ENCODE data around the gene SKOR1. TPM values are rescaled to one million over a fixed set of nuclear protein-coding genes. Genes with fewer than 3 reads are reported as not detected.

SKOR1 gene
- total RNA-seq, 1 experiment from 2014 or later, result not detected

DNA sequence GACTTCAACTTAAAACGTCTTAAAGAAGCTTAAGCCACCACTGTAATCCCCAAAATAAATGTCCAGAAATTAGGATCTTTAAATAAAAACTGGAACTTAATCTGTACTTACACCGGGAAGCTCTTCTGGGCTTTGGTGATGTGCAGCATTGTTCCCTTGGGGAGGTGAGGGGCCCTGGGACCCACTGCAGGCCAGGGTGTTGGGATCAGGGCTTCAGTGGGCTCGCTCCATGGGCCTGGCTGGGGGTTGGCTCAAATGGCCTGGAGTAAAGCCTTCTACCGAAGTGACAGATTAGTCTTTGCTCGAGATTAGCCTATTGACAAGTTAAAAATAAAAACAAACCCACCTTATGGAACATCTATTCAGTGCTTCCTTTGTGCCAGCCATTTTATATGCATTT, 20.7 kb downstream of the SKOR1 start:
- DNase-seq (ENCODE audit: low read depth), result no peak

DNA sequence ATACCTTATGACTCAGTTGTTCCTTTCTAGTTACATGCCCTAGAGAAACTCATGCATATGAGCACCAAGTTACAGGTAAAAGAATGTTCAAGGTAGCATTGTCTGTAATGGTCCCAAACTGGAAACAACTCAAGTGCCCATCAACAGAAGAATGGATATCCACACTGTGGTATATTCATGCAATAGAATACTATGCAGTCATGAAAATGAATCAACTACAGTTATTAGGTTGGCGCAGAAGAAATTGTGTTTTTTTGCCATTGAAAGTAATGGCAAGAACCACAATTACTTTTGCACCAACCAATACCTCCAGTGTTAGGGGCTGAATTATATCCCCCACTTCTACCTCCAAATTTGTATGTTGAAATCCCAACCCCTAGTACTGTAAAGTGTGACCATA, 24.2 kb downstream of the SKOR1 start:
- DNase-seq (ENCODE audit: low read depth), result no peak

DNA sequence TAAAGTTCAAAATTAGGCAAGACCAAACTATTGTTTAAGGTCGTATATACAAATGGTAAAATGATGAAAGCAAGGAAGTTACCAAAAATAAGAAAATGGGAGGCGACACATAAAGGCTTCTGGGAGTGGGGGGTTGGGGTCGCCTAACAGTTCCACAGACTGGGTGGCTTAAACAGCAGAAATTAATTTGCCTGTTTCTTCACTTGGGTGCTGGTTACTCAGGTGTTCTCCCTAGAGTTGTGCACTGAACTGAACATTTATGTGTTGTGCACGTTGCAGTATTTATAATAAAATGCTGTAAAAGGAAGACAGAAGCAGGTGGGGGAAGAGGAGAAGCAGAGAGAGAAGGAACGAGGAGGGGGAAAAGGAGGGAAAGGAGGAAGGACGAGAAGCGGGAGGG, 25.0 kb downstream of the SKOR1 start:
- DNase-seq (ENCODE audit: low read depth), result no peak

DNA sequence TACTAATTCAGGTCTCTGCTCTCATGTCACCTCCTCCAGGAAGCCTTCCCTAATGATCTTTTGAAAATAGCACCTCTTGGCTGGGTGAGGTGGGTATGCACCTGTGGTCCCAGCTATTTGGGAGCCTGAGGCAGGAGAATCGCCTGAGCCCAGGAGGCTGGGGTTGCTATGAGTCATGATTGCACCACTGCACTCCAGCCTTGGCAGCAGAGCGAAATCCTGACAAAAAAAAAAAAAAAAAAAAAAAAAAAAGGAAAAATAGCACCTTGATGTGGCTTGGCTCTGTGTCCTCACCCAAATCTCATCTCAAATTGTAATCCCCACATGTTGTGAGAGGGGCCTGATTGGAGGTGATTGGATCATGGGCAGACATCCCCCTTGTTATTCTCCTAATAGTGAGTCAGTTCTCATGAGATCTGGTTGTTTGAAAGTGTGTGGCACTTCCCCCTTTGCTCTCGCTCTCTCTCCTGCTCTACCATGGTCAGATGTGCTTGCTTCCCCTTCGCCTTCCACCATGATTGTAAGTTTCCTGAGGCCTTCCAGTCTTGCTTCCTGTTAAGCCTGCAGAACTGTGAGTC, 25.8 kb downstream of the SKOR1 start:
- DNase-seq (ENCODE audit: low read depth), result peak; percentile 63

DNA sequence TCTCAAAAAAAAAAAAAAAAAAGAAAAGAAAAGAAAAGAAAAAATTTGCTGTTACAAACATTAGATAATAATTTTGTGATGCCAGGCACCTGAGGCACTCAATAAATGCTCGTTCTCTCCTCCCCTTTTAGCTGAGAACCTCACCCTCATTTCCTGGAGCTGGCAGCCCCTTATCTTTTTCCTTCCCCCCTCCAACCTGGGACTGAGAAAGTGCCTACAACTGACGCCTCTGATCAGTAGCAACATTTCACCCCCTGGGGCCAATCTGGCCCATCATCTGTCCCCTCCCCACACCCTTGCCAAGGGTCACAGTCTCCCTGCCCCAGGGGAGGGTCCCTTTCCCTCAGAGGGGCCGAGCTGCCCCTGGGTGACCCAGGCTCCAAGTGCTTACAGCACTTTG, 27.1 kb downstream of the SKOR1 start:
- no peak for DNase-seq (ENCODE audit: low read depth)

DNA sequence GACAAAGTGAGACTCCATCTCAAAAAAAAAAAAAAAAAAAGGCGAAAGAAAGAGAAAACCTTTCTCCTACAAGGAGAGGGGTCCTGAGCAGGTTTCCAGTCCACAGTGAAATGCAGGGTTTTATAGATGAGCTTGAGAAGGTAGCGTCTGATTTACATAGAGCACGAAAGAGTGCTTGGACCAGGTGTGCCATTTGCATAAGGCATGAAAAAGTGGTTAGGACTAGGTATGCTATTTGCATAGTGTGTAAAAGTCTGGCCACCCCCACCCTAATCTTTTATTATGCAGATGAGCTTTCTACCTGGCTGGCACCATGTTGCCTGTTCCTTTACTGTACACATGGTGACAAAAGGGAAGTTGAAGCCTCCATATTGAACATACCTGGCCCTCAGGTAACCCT, 28.1 kb downstream of the SKOR1 start:
- no peak for DNase-seq (ENCODE audit: low read depth)

DNA sequence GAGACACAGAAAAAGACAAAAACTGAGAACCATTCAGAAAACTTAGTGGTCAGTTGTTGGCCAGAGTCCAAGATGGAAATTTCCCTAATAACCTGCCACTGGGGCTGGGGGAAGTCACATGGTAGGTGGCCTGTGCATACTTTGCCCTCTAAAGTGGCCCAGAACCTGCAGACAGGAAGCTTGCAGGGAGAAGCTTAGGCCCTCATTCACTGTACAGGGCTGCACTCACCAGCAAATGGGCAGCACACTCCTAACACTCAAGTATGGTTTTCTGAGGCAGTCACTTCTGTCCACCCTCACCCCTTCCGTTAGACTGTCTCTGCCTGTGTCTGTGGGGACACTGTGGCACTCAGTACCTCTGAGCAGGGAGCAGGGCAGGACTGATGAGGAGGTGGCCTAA, 29.0 kb downstream of the SKOR1 start:
- DNase-seq (ENCODE audit: low read depth), result no peak

DNA sequence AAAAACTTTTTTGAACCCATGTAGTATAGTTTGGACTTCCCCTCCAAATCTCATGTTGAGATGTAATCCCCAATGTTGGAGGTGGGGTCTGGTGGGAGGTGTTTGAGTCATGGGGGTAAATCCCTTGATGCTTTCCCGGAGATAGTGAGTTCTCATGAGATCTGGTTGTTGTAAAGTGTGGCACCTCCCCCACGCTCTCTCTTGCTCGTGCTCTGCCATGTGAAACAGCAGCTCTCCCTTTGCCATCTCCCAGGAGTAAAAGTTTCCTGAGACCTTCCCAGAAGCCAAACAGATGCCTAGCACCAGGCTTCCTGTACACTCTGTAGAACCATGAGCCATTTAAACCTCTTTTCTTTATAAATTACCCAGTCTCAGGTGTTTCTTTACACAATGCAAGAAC, 30.5 kb downstream of the SKOR1 start:
- no peak for DNase-seq (ENCODE audit: low read depth)

DNA sequence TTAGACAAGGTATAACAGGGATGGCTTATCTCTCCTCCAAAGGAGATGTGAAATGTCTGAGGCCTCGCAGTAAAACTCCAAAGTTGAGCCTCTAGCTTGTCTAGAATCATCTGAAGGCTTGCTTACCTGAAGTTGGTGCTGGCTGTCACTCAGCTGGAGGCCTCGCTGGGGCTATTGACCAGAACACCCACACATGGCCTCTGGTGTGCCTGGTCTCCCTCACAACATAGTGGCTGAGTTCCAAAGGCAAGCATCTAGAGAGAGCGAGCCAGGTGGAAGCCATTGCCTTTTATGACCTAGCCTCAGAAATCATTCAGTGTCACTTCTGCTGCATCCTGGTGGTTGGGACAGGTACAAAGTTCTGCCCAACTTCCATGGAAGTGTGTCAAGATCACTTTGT, 31.9 kb downstream of the SKOR1 start:
- no peak for DNase-seq (ENCODE audit: low read depth)

DNA sequence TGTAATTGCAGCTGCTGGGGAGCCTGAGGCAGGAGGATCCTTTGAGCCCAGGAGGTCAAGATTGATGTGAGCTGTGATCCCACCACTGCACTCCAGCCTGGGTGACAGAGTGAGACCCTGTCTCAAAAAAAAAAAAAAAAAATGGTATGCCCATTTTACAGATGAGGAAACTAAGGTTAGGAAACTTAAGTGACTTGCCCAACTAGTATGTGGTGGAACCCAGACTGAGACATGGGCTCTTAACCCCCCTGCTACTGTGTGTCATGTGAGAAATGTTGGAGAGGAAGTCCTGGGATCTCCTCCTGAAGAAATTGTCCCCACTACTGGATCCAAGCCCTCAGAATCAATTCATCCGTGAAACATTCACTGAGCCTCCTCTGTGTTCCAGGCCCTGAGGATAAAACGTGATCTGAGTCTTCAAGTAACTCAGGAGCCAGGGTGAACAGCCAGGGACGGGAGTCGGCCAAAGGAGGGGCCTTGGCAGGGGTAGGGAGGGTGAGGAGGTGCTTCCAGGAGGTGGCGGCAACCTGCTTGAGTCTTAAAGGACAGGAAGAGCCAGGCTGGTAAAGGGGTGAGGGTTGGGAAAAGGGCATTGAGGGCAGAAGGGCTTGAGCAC, 34.1 kb downstream of the SKOR1 start:
- DNase-seq (ENCODE audit: low read depth), result no peak

DNA sequence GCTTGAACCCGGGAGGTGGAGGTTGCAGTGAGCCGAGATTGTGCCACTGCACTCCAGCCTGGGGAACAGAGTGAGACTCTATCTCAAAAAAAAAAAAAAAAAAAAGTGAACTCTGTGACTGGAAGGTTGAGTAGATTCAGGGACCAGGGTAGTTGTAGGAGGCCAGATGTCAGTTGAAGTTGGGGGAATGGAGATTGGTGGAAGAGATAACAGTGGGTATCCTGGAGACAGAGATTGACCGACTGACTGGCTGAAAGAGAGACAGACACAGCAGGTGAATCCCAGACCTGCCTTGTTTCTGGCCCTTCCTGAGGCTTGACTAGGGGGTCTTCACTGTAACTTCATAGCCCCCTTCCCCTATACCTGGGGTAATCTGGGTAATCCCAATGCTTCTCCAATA, 36.7 kb downstream of the SKOR1 start:
- no peak for DNase-seq (ENCODE audit: low read depth)

DNA sequence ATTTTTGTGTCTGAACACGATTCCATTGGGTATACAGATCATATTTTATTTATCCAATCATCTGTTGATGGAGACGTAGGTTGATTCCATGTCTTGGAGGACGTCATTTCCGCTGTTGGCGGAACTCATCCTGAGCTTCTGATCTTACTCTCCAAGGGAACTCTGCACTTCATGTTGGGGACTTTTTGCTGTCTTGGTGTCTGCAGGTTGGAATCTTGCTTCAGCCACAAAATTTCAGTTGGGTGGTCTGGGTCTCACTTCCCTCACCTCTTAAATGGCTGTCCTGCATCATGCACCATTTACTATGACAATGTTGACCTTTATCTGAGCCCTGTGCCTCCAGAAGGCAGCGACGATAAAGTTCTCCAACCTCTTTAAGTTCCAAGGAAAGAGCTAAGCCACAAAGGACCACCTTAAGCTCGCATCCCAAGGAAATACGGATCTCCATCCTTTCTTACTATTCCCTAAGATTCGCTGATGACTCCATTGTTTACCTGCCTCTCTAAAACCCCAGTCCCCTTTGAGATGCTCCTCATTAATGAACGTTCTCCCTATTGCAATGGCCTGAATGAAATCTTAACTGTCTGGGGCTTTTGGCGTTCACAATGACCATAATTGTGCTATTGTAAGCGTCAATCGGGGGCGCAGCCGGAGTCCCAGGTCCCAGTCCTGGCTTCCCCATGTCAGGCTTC, 37.6 kb downstream of the SKOR1 start:
- DNase-seq (ENCODE audit: low read depth), result no peak

DNA sequence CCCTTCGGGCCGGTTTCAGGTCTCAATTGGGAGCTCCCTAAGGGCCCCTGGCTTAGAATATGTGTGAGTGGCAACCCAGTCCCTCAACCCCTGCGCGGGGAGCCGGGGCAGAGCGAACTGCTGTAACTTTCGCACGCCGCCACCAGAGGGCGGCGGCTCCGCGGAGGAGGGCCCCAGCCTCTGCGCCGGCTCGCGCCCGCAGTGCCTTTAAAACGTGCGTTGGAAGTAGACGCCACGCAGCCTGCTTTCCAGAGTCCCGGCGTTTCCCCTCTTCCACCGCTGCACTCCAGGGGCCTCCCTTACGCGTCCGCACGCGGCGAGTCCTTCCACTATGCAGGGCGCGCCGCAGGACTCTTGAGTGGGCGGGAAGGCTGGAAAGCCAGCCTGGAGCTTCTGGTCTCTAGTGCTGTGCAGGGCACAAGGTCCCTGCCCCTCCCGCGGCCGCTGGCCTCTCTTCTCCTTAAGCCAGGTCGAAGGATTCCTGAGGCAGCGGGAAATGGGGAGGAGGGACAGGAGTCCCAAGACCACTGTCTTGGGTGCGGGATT, 38.2 kb downstream of the SKOR1 start:
- DNase-seq (ENCODE audit: low read depth), result peak; percentile 65

DNA sequence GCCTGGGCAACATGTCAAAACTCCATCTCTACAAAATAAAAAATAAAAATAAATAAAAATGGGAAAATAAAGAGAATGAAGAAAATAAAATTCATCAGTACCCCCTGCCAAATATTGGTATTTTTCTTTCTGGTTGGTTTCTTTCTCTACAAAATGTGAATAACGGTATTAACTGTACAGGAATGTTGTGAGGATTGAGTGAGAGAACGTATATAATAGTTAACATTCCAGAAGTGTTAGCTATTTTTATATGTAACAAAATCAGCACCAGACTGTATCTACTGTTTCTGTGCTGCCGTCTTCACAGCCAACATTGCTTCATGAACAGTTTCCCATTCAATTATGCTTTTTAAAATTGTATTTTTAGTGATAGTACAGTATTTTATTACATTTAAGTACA, 40.0 kb downstream of the SKOR1 start:
- DNase-seq (ENCODE audit: low read depth), result no peak

DNA sequence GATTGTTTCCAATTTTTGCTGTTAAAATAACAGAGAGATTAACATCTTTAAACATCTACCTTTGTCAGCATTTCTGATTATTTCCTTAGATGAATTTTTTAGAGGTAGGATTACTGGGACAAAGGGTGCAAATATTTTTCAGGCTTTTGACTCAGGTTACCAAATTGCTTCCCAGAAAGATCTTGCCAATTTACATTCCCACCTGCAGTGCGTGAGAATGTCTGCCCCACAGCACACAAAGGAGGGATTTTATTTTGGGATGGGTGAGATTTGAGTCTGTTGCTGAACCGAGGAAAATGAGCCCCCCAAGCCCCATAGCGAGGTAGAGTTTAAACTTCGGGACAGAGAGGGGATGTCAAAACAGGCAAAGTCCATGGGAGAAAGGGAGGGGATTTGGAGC, 40.5 kb downstream of the SKOR1 start:
- no peak for DNase-seq (ENCODE audit: low read depth)

DNA sequence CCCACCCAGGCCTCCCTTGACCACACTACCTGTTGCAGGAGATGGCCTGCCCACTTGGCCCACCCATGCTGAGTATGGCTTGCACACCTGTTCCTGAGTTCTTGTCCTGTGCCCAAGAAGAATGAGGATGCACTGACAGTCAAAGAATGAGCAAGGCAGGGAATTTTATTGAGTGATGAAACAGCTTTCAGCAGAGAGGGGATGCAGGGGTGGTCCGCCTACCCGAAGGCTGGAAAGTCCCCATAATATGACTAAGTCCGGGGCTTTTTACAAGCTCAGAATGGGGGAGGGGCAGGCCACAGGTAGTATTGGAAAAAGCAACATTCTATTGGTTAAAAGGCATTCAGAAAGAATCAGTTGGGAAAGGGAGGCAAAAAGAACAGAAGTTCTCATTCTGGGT, 44.4 kb downstream of the SKOR1 start:
- DNase-seq (ENCODE audit: low read depth), result no peak

DNA sequence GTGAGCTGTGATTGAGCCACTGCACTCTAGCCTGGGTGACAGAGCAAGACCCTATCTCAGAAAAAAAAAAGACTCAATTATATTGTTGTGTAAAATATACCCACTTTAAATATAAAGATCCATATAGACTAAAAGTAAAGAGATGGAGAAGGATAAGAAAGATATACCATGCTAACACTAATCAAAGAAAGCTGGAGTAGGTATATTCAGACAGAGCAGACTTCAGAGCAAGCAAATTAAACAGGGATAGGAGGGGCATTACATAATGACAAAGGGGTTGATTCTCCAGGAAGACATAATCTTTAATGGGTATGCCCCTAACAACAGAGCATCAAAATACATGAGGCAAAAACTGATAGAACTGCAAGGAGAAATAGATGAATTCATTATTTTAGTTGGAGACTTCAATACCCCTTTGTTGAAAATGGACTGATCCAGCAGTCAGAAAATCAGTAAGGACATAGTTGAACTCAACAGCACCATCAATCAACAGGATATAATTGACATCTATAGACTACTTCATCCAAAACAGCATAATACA, 45.6 kb downstream of the SKOR1 start:
- no peak for DNase-seq (ENCODE audit: low read depth)

DNA sequence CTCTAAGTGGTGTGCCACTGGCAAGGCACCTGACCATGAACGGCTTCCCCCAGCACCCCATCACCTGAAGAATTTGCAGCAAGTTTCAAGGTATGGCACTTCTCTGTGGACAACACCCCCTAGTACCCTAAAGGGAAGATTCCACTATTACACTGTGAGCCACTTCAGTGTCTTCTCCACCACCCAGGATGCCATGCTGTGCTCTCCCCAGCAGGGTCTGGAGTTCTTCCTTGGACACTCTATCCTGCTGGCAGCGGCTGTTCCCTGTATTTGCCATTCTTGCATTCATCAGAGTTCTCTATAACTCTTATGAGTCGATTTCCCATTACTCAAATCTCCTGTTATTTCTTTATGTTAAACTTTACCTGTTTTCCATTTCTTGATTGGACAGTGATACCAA, 48.5 kb downstream of the SKOR1 start:
- no peak for DNase-seq (ENCODE audit: low read depth)

DNA sequence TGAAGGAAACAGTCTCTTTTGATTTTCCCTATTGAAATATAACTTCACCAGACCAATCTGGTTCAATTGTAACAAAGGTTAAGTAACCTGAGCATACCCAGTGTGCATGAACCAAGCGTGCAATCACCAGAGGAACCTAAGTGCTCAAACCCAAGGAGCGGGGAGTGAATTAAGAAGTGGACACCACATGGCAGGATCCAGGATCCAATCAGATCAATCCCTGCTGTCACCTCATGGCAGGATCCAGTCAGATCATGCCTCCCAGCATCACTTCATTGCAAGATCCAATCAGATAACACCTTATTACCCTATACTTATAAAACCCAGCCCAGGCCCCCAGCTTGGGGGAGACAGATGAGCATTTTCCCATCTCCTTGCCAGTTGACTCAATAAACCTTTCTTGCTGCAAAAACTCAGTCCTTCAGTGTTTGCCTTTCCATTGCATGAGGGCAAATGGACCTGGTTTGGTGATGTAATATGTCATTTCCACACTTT, 53.5 kb downstream of the SKOR1 start:
- peak; percentile 48 for DNase-seq (ENCODE audit: low read depth)

DNA sequence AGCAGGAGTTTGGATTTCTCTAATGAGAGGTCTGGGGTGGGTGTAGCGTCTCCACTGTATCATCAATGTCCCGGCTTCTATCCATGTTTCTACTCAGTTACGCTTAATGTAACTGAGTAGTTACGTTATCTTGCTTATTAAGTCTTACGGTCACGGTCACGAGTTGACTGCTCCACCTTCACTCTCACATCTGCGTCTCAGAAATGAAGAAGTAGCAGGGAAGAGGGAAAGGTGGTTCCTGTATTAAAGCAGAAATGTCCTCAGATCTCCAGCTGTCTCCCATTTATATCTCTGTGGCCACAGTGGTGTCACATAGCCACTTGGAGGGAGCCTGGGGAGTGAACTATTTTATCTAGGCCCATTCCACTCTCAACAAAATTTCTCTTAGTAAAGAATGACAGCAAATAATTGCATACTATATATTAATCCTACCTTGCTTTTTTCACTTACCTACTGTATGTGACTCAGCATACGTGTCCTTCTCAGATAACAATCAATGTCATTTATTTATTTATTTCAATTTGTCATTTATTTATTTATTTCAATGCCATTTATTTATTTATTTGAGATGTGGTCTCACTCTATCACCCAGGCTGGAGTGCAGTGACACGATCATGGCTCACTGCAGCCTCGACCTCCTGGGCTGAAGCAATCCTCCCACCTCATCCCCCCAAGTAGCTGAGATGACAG, 54.3 kb downstream of the SKOR1 start:
- DNase-seq (ENCODE audit: low read depth), result no peak

DNA sequence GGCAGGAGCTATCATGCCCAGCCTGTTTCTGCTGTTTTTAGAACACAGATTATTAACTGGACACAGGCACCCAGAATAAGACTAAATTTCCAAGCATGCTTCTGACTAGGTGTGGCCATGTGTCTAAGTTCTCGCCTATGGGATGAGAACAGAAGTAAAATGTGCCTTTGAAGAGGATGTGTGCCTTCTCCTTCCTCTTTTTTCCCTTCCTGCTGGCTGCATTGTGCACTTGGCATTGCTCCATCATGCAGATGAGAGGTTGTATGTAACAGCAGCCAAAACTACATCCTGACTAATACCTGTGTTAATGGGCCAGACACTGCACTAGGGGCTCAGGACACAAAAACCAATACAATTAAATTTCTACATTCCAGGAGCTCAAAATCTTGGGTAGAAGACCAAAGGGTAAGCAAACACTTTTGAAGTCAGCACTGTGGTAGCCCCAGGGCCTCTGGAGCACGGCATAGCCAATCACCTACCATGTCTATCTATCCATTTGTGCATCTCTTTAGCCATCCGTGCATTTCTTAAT, 55.4 kb downstream of the SKOR1 start:
- DNase-seq (ENCODE audit: low read depth), result no peak
